HepG2 (cell line): ENCODE data around the gene TRANK1. TPM values are rescaled to one million over a fixed set of nuclear protein-coding genes. Genes with fewer than 3 reads are reported as not detected.

Experiments
- ATF4 ChIP-seq, 2 experiments: fragments of 450-650 bp in 1 of 2; sonication (generic) in 1 of 2; formaldehyde crosslinking; IDR thresholded peaks; 2 replicates each; pipeline versions ENCODE4 v1.5.0 to v1.8.0; 2020 to 2022; ENCODE audit warnings: mild to moderate bottlenecking in 1 of 2, missing genetic modification reagents in 1 of 2
- ESRRA ChIP-seq: sonication (generic); formaldehyde crosslinking; IDR thresholded peaks from 2 replicates; pipeline ENCODE4 v1.5.1; 2020; ENCODE audit warnings: mild to moderate bottlenecking, low read depth, missing genetic modification reagents
- FIP1L1 ChIP-seq: fragments of 200-400 bp; formaldehyde crosslinking; IDR thresholded peaks from 2 replicates; pipeline ENCODE4 v1.6.1; 2018; ENCODE audit warnings: low read depth, mild to moderate bottlenecking, low read length, moderate library complexity, borderline replicate concordance; ENCODE audit not compliant: insufficient read depth
- HOXD1 ChIP-seq: sonication (generic); formaldehyde crosslinking; IDR thresholded peaks from 2 replicates; pipeline ENCODE4 v1.5.0; 2020; ENCODE audit warnings: missing genetic modification reagents
- IKZF1 ChIP-seq: fragments of 450-650 bp; IDR thresholded peaks from 2 replicates; pipeline ENCODE4 v1.7.1; 2016
- KDM5A ChIP-seq: fragments of 200-600 bp; sonication (generic); IDR thresholded peaks from 2 replicates; pipeline ENCODE4 v1.7.0; 2018; ENCODE audit warnings: antibody characterized with exemption, mild to moderate bottlenecking, low read length, borderline replicate concordance
- MEIS1 ChIP-seq: sonication (generic); formaldehyde crosslinking; IDR thresholded peaks from 2 replicates; pipeline ENCODE4 v1.9.0; 2021; ENCODE audit warnings: mild to moderate bottlenecking, missing genetic modification reagents, moderate library complexity, borderline replicate concordance
- PCBP2 ChIP-seq: fragments of 200-400 bp; formaldehyde crosslinking; optimal IDR thresholded peaks from 2 replicates; pipeline ENCODE3; 2018; ENCODE audit warnings: low read length, low read depth; ENCODE audit not compliant: poor library complexity, severe bottlenecking
- PHB2 ChIP-seq: fragments of 450-650 bp; IDR thresholded peaks from 2 replicates; pipeline ENCODE4 v1.6.1; 2018; ENCODE audit not compliant: partially characterized antibody
- PITX1 ChIP-seq: sonication (generic); formaldehyde crosslinking; IDR thresholded peaks from 2 replicates; pipeline ENCODE4 v1.5.1; 2020; ENCODE audit warnings: mild to moderate bottlenecking, missing genetic modification reagents
- RNF2 ChIP-seq: fragments of 450-650 bp; conservative IDR thresholded peaks from 2 replicates; pipeline ENCODE4 v1.6.1; 2016; ENCODE audit warnings: low read depth
- SAP130 ChIP-seq: IDR thresholded peaks from 2 replicates; pipeline ENCODE4 v1.6.1; 2016; ENCODE audit warnings: low read depth
- THAP9 ChIP-seq: sonication (generic); formaldehyde crosslinking; IDR thresholded peaks from 2 replicates; pipeline ENCODE4; 2020; ENCODE audit warnings: missing genetic modification reagents, mild to moderate bottlenecking, borderline replicate concordance
- ZFY ChIP-seq: sonication (generic); formaldehyde crosslinking; IDR thresholded peaks from 2 replicates; pipeline ENCODE4 v1.4.0; 2020; ENCODE audit warnings: missing genetic modification reagents
- ZNF3 ChIP-seq: IDR thresholded peaks from 2 replicates; pipeline ENCODE4 v1.7.0; 2017; ENCODE audit warnings: inconsistent platforms
- ZNF44 ChIP-seq: sonication (generic); formaldehyde crosslinking; IDR thresholded peaks from 2 replicates; pipeline ENCODE4 v1.5.1; 2020; ENCODE audit warnings: mild to moderate bottlenecking, missing genetic modification reagents
- ZNF446 ChIP-seq: sonication (generic); formaldehyde crosslinking; IDR thresholded peaks from 2 replicates; pipeline ENCODE4 v1.5.0; 2020; ENCODE audit warnings: mild to moderate bottlenecking, missing genetic modification reagents
- ZNF558 ChIP-seq: sonication (generic); formaldehyde crosslinking; IDR thresholded peaks from 2 replicates; pipeline ENCODE4 v1.9.0; 2022; ENCODE audit warnings: mild to moderate bottlenecking, missing genetic modification reagents, borderline replicate concordance
- ZNF607 ChIP-seq: sonication (generic); formaldehyde crosslinking; IDR thresholded peaks from 2 replicates; pipeline ENCODE4 v1.5.1; 2020; ENCODE audit warnings: missing genetic modification reagents, mild to moderate bottlenecking, borderline replicate concordance
- ZNF709 ChIP-seq: sonication (generic); formaldehyde crosslinking; IDR thresholded peaks from 2 replicates; pipeline ENCODE4 v1.5.0; 2020; ENCODE audit warnings: mild to moderate bottlenecking, missing genetic modification reagents
- polyA plus RNA-seq, 8 experiments: library from polyadenylated mRNA; depleted of rRNA in 3 of 8; stranded (reverse) in 7 of 8; unstranded in 1 of 8; fragments of >200 nt; fragmentation: Illumina TruSeq in 4 of 8; extraction: Trizol in 4 of 8; gene quantifications; 2 replicates each; pipeline versions ENCODE4 v1.2.1 to v1.2.3, GENCODE V29; 2011 to 2016; ENCODE audit warnings: low read depth in 4 of 8, missing spikeins in 1 of 8, mixed read lengths in 1 of 8; ENCODE audit not compliant: insufficient read depth in 1 of 8
- total RNA-seq, 5 experiments: library from RNA; depleted of rRNA; stranded (reverse); fragments of >200 nt; fragmentation: Illumina TruSeq; extraction: Trizol; gene quantifications; 2 replicates each; pipeline ENCODE4 v1.2.3, GENCODE V29; 2016; ENCODE audit warnings: low read depth in 1 of 5
- TF ChIP-seq, protein P1 (sequence below): sonication (generic); formaldehyde crosslinking; IDR thresholded peaks from 2 replicates; pipeline ENCODE4 v1.9.0; 2022; ENCODE audit warnings: low read depth, missing genetic modification reagents
- TF ChIP-seq, protein P2 (sequence below): sonication (generic); formaldehyde crosslinking; IDR thresholded peaks from 2 replicates; pipeline ENCODE4 v1.5.0; 2020; ENCODE audit warnings: missing genetic modification reagents
- TF ChIP-seq, protein P3 (sequence below): sonication (generic); formaldehyde crosslinking; IDR thresholded peaks from 2 replicates; pipeline ENCODE4 v1.8.1; 2023; ENCODE audit warnings: mild to moderate bottlenecking, moderate library complexity, missing genetic modification reagents

Gene TRANK1
- total and polyA plus RNA-seq, 2 of the 13 experiments (the other 11 are each of a cell fraction or from before 2014, with no cell fraction given): 0.13 to 0.32 TPM

DNA sequence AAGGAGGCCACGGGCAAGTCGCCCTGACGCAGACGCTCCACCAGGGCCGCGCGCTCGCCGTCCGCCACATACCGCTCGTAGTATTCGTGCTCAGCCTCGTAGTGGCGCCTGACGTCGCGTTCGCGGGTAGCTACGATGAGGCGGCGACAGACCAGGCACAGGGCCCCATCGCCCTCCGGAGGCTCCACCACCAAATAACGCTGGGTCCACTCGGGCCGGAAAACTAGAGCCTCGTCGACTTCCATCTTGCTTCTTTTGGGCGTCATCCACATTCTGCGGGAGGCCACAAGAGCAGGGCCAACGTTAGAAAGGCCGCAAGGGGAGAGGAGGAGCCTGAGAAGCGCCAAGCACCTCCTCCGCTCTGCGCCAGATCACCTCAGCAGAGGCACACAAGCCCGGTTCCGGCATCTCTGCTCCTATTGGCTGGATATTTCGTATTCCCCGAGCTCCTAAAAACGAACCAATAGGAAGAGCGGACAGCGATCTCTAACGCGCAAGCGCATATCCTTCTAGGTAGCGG lies 48.0 kb upstream of the TRANK1 start, which contains the start of gene EPM2AIP1 (continued):
- TF ChIP-seq KDM5A (peak; percentile 43; the same call in 1 of the 2 replicates), ESRRA (CRISPR knock-in tag) (no peak), ATF4 (CRISPR knock-in tag; IDR thresholded peaks at IDR 0.05) (0 out of 4 replicates have a peak, but pooled peaks of 1 of the 2 experiments have one; percentile 30), ZNF3 (CRISPR knock-in tag) (no peak), HOXD1 (peak; percentile 75; the same call in 1 of the 2 replicates), SAP130 (CRISPR knock-in tag) (peak; percentile 36; the same call in 1 of the 2 replicates), ZNF44 (CRISPR knock-in tag) (peak; percentile 92; the same call in 1 of the 2 replicates), ZNF709 (CRISPR knock-in tag) (peak; percentile 89; the same call in 1 of the 2 replicates), PCBP2 (no peak), PITX1 (CRISPR knock-in tag) (peak; percentile 49; the same call in 1 of the 2 replicates), ZFY (CRISPR knock-in tag) (peak; percentile 96), IKZF1 (no peak), ZNF558 (peak; percentile 20; the same call in 1 of the 2 replicates), MEIS1 (CRISPR knock-in tag) (no peak), ZNF607 (CRISPR knock-in tag) (peak; percentile 96), RNF2 (peak; percentile 71; the same call in 1 of the 2 replicates), THAP9 (no peak), FIP1L1 (no peak), PHB2 (no peak), ZNF446 (peak; percentile 84)
- TF ChIP-seq, protein P1, sequence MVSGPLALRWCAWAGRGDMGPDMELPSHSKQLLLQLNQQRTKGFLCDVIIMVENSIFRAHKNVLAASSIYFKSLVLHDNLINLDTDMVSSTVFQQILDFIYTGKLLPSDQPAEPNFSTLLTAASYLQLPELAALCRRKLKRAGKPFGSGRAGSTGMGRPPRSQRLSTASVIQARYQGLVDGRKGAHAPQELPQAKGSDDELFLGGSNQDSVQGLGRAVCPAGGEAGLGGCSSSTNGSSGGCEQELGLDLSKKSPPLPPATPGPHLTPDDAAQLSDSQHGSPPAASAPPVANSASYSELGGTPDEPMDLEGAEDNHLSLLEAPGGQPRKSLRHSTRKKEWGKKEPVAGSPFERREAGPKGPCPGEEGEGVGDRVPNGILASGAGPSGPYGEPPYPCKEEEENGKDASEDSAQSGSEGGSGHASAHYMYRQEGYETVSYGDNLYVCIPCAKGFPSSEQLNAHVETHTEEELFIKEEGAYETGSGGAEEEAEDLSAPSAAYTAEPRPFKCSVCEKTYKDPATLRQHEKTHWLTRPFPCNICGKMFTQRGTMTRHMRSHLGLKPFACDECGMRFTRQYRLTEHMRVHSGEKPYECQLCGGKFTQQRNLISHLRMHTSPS (CRISPR knock-in tag): no peak
- TF ChIP-seq, protein P2, sequence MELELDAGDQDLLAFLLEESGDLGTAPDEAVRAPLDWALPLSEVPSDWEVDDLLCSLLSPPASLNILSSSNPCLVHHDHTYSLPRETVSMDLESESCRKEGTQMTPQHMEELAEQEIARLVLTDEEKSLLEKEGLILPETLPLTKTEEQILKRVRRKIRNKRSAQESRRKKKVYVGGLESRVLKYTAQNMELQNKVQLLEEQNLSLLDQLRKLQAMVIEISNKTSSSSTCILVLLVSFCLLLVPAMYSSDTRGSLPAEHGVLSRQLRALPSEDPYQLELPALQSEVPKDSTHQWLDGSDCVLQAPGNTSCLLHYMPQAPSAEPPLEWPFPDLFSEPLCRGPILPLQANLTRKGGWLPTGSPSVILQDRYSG: peak; percentile 84; the same call in 1 of the 2 replicates
- TF ChIP-seq, protein P3, sequence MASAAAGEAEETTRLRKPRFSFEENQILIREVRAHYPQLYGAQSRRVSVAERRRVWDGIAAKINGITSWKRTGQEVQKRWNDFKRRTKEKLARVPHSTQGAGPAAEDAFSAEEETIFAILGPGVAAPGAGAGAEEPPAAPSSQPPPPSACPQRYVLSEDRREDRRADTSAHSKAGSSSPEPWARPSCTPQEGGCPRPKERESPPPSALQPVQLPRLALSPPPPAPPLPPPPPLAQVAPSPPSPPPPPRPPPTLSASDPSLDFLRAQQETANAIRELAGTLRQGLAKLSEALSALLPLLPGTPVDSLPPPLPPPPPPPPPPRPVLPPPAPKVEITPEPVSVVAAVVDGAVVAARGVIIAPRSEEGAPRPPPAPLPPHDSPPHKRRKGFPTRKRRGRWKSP (CRISPR knock-in tag): no peak; the same call in 1 of the 2 replicates
